ENCODE measurements around the gene TREM1.

The TREM1 gene

GRCh38 chr6:41286544-41287346, at the start of gene TREM1:
Gene TREM1, minus strand, starts transcription at chr6:41286682. Its CDS starts 27 bp downstream, at chr6:41286655.
- Mint-ChIP-seq H3K4me1 (ENCODE audit: low read depth) (peaks cover 21% of the 10 kb centered on the region), H3K27ac (no peak within 1 kb of the TSS), H3K27me3 (peaks cover 3% of the 10 kb centered on the region), H3K4me3 (no peak within 1 kb of the TSS), H3K36me3 (ENCODE audit: low read depth) (no peaks in the 10 kb centered on the region), H3K9me3 (no peaks in the 10 kb centered on the region)
- no peak for DNase-seq

GRCh38 chr6:41335943-41336342, 49.5 kb upstream of the TREM1 start:
- Mint-ChIP-seq H3K4me1 (ENCODE audit: low read depth) (peaks cover 44% of the 10 kb centered on the region), H3K4me3 (no peak overlapping the region), H3K36me3 (ENCODE audit: low read depth) (no peaks in the 10 kb centered on the region), H3K27me3 (no peaks in the 10 kb centered on the region), H3K9me3 (no peaks in the 10 kb centered on the region), H3K27ac (peak overlapping the region; percentile 59)
- no peak for DNase-seq

- Mint-ChIP-seq H3K4me3 (peak within 1 kb of the TSS; percentile 45), H3K9me3 (no peaks in the 10 kb centered on the region), H3K27me3 (no peaks in the 10 kb centered on the region), H3K4me1 (ENCODE audit: low read depth) (peaks cover 44% of the 10 kb centered on the region), H3K27ac (peak within 1 kb of the TSS; percentile 81), H3K36me3 (ENCODE audit: low read depth) (no peaks in the 10 kb centered on the region)
- no peak for DNase-seq
Measured at GRCh38 chr6:41335296-41335695, 48.8 kb upstream of the TREM1 start, which contains the start of gene NCR2. Gene NCR2, plus strand, starts transcription at chr6:41335608. Its CDS starts 269 bp downstream, at chr6:41335877.

GRCh38 chr6:41334482-41335040, 48.1 kb upstream of the TREM1 start:
- Mint-ChIP-seq H3K36me3 (ENCODE audit: low read depth) (no peaks in the 10 kb centered on the region), H3K4me3 (peak overlapping the region; percentile 45), H3K27ac (peak overlapping the region; percentile 81), H3K9me3 (no peaks in the 10 kb centered on the region), H3K4me1 (ENCODE audit: low read depth) (peaks cover 44% of the 10 kb centered on the region), H3K27me3 (no peaks in the 10 kb centered on the region)
- no peak for DNase-seq

GRCh38 chr6:41332842-41333736, 46.6 kb upstream of the TREM1 start:
- Mint-ChIP-seq H3K27me3 (peaks cover 3% of the 10 kb centered on the region), H3K4me3 (peak overlapping the region; percentile 45), H3K9me3 (no peaks in the 10 kb centered on the region), H3K4me1 (ENCODE audit: low read depth) (peaks cover 44% of the 10 kb centered on the region), H3K27ac (peak overlapping the region; percentile 81), H3K36me3 (ENCODE audit: low read depth) (no peaks in the 10 kb centered on the region)
- no peak for DNase-seq

- Mint-ChIP-seq H3K4me1 (ENCODE audit: low read depth) (peaks cover 44% of the 10 kb centered on the region), H3K4me3 (no peak overlapping the region), H3K9me3 (no peaks in the 10 kb centered on the region), H3K27ac (no peak overlapping the region), H3K27me3 (peaks cover 3% of the 10 kb centered on the region), H3K36me3 (ENCODE audit: low read depth) (no peaks in the 10 kb centered on the region)
- DNase-seq = no peak
Measured at GRCh38 chr6:41332241-41332640, 45.8 kb upstream of the TREM1 start.

GRCh38 chr6:41331401-41332150, 45.1 kb upstream of the TREM1 start:
- Mint-ChIP-seq H3K27me3 (peaks cover 9% of the 10 kb centered on the region), H3K9me3 (no peaks in the 10 kb centered on the region), H3K4me3 (no peak overlapping the region), H3K27ac (no peak overlapping the region), H3K4me1 (ENCODE audit: low read depth) (peaks cover 44% of the 10 kb centered on the region), H3K36me3 (ENCODE audit: low read depth) (no peaks in the 10 kb centered on the region)
- no peak for DNase-seq

- H3K4me1 Mint-ChIP-seq (ENCODE audit: low read depth) = peaks cover 4% of the 10 kb centered on the region
- H3K4me3 Mint-ChIP-seq = no peak overlapping the region
- DNase-seq = no peak
- peaks cover 22% of the 10 kb centered on the region for H3K27me3 Mint-ChIP-seq
- no peaks in the 10 kb centered on the region for H3K36me3 Mint-ChIP-seq (ENCODE audit: low read depth)
- no peaks in the 10 kb centered on the region for H3K9me3 Mint-ChIP-seq
- H3K27ac Mint-ChIP-seq = no peak overlapping the region
Measured at GRCh38 chr6:41327177-41327576, 40.7 kb upstream of the TREM1 start.

GRCh38 chr6:41326092-41326491, 39.6 kb upstream of the TREM1 start:
- Mint-ChIP-seq H3K27ac (no peak overlapping the region), H3K27me3 (peaks cover 22% of the 10 kb centered on the region)

GRCh38 chr6:41325446-41326066, 39.1 kb upstream of the TREM1 start:
- H3K27ac Mint-ChIP-seq = no peak overlapping the region

More at GRCh38 chr6:41326092-41326491, 39.6 kb upstream of the TREM1 start:
- no peaks in the 10 kb centered on the region for H3K9me3 Mint-ChIP-seq
- H3K36me3 Mint-ChIP-seq (ENCODE audit: low read depth) = no peaks in the 10 kb centered on the region
- H3K4me1 Mint-ChIP-seq (ENCODE audit: low read depth) = no peaks in the 10 kb centered on the region
- H3K4me3 Mint-ChIP-seq = no peak overlapping the region
- no peak for DNase-seq

GRCh38 chr6:41321183-41321582, 34.7 kb upstream of the TREM1 start:
- Mint-ChIP-seq H3K27me3 (peaks cover 20% of the 10 kb centered on the region), H3K36me3 (ENCODE audit: low read depth) (no peaks in the 10 kb centered on the region), H3K4me1 (ENCODE audit: low read depth) (peaks cover 14% of the 10 kb centered on the region), H3K4me3 (no peak overlapping the region), H3K27ac (no peak overlapping the region), H3K9me3 (no peaks in the 10 kb centered on the region)
- DNase-seq = no peak

More at GRCh38 chr6:41325446-41326066, 39.1 kb upstream of the TREM1 start:
- no peaks in the 10 kb centered on the region for H3K9me3 Mint-ChIP-seq
- peaks cover 22% of the 10 kb centered on the region for H3K27me3 Mint-ChIP-seq
- H3K4me3 Mint-ChIP-seq = no peak overlapping the region
- DNase-seq = no peak
- no peaks in the 10 kb centered on the region for H3K4me1 Mint-ChIP-seq (ENCODE audit: low read depth)
- H3K36me3 Mint-ChIP-seq (ENCODE audit: low read depth) = no peaks in the 10 kb centered on the region

- peak; percentile 89 for DNase-seq
- peaks cover 14% of the 10 kb centered on the region for H3K4me1 Mint-ChIP-seq (ENCODE audit: low read depth)
- no peaks in the 10 kb centered on the region for H3K36me3 Mint-ChIP-seq (ENCODE audit: low read depth)
- peak overlapping the region; percentile 56 for H3K4me3 Mint-ChIP-seq
- H3K27me3 Mint-ChIP-seq = peaks cover 18% of the 10 kb centered on the region
- peak overlapping the region; percentile 9 for H3K27ac Mint-ChIP-seq
- H3K9me3 Mint-ChIP-seq = no peaks in the 10 kb centered on the region
Measured at GRCh38 chr6:41318654-41319565, 32.4 kb upstream of the TREM1 start.

- Mint-ChIP-seq H3K36me3 (ENCODE audit: low read depth) (no peaks in the 10 kb centered on the region), H3K27me3 (peaks cover 21% of the 10 kb centered on the region), H3K4me1 (ENCODE audit: low read depth) (peaks cover 14% of the 10 kb centered on the region), H3K27ac (no peak overlapping the region), H3K9me3 (no peaks in the 10 kb centered on the region), H3K4me3 (peak overlapping the region; percentile 56)
- DNase-seq = no peak
Measured at GRCh38 chr6:41318261-41318653, 31.8 kb upstream of the TREM1 start.

Data from activated T-cell treated with anti-CD3 and anti-CD28 coated beads, Interleukin-2, amount 50 U/mL, for 24 hours (primary cell).